ENCODE measurements around the gene CSMD2. TPM values are rescaled to one million over a fixed set of nuclear protein-coding genes. Genes with fewer than 3 reads are reported as not detected.

CSMD2 gene
- total RNA-seq, 1 donor from 2014 or later: 0.98 TPM

- no peak for TF ChIP-seq CTCF (conservative IDR thresholded peaks at IDR 0.05; ENCODE audit: low read depth, low read length)
- H3K4me3 ChIP-seq (ENCODE audit: low read depth, low read length): no peak overlapping the region
- no peak for DNase-seq (ENCODE audit: low read depth)
Measured at GRCh38 chr1:34127006-34128000, 37.7 kb downstream of the CSMD2 start.

- no peak for TF ChIP-seq CTCF (conservative IDR thresholded peaks at IDR 0.05; ENCODE audit: low read depth, low read length)
- no peak for DNase-seq (ENCODE audit: low read depth)
- no peak overlapping the region for H3K4me3 ChIP-seq (ENCODE audit: low read depth, low read length)
Measured at GRCh38 chr1:34126486-34126885, 38.5 kb downstream of the CSMD2 start.

- no peak for DNase-seq (ENCODE audit: low read depth)
- no peak overlapping the region for H3K4me3 ChIP-seq (ENCODE audit: low read depth, low read length)
- no peak for TF ChIP-seq CTCF (conservative IDR thresholded peaks at IDR 0.05; ENCODE audit: low read depth, low read length)
Measured at GRCh38 chr1:34125721-34126380, 39.2 kb downstream of the CSMD2 start.

- TF ChIP-seq CTCF (conservative IDR thresholded peaks at IDR 0.05; ENCODE audit: low read depth, low read length): no peak
- H3K4me3 ChIP-seq (ENCODE audit: low read depth, low read length): no peak overlapping the region
- DNase-seq (ENCODE audit: low read depth): no peak
Measured at GRCh38 chr1:34122080-34122932, 42.7 kb downstream of the CSMD2 start.

- no peak for TF ChIP-seq CTCF (conservative IDR thresholded peaks at IDR 0.05; ENCODE audit: low read depth, low read length)
- H3K4me3 ChIP-seq (ENCODE audit: low read depth, low read length): no peak overlapping the region
- DNase-seq (ENCODE audit: low read depth): no peak
Measured at GRCh38 chr1:34115233-34115632, 49.8 kb downstream of the CSMD2 start.

- no peak for DNase-seq (ENCODE audit: low read depth)
- H3K4me3 ChIP-seq (ENCODE audit: low read depth, low read length): no peak overlapping the region
- peak; percentile 59 for TF ChIP-seq CTCF (conservative IDR thresholded peaks at IDR 0.05; ENCODE audit: low read depth, low read length)
Measured at GRCh38 chr1:34113887-34114286, 51.1 kb downstream of the CSMD2 start.
